Endodermal cell (in vitro differentiated cells): ENCODE data around the gene B4GALT1. TPM values are rescaled to one million over a fixed set of nuclear protein-coding genes. Genes with fewer than 3 reads are reported as not detected.
A peak's percentile ranks its signal among the peaks of the same experiment; 100 is the strongest.

Experiments
- DNase-seq: peaks from one replicate; pipeline ENCODE4 v3.0.0-alpha.2; 2017
- H3K27ac ChIP-seq: 2 replicates; pipeline ENCODE4 v1.5.1; 2013; ENCODE audit warnings: mild to moderate bottlenecking, low read depth, low read length, moderate library complexity
- H3K27me3 ChIP-seq: 2 replicates; pipeline ENCODE4 v1.6.1; 2013; ENCODE audit warnings: mild to moderate bottlenecking, low read length, moderate library complexity; ENCODE audit not compliant: insufficient read depth, control insufficient read depth, poor library complexity, severe bottlenecking
- H3K36me3 ChIP-seq: 2 replicates; pipeline ENCODE4 v1.7.0; 2013; ENCODE audit warnings: mild to moderate bottlenecking, low read length, moderate library complexity; ENCODE audit not compliant: control insufficient read depth, insufficient read depth
- H3K4me1 ChIP-seq: one replicate; pipeline ENCODE4 v1.7.0; 2013; ENCODE audit warnings: low read length; ENCODE audit not compliant: control insufficient read depth, insufficient read depth
- H3K4me3 ChIP-seq: 2 replicates; pipeline ENCODE4 v1.5.1; 2013; ENCODE audit warnings: mild to moderate bottlenecking, low read length, moderate library complexity
- H3K9ac ChIP-seq: 2 replicates; pipeline ENCODE4 v1.6.1; 2013; ENCODE audit warnings: mild to moderate bottlenecking, low read length, moderate library complexity; ENCODE audit not compliant: poor library complexity, severe bottlenecking; ENCODE audit errors: extremely low read depth
- H3K9me3 ChIP-seq: 2 replicates; pipeline ENCODE4 v1.6.1; 2013; ENCODE audit warnings: mild to moderate bottlenecking, low read length, moderate library complexity; ENCODE audit not compliant: control insufficient read depth
- H3K27ac Mint-ChIP-seq: 2 replicates; pipeline ENCODE4 v1.8.0; 2020; ENCODE audit warnings: mixed read lengths
- H3K27me3 Mint-ChIP-seq: 2 replicates; pipeline ENCODE4 v1.8.0; 2021; ENCODE audit warnings: mild to moderate bottlenecking, mixed read lengths; ENCODE audit not compliant: insufficient read depth
- H3K36me3 Mint-ChIP-seq: 2 replicates; pipeline ENCODE4 v1.8.0; 2020; ENCODE audit warnings: low read depth, mixed read lengths
- H3K4me1 Mint-ChIP-seq: 2 replicates; pipeline ENCODE4 v1.8.0; 2020; ENCODE audit warnings: mixed read lengths
- H3K4me3 Mint-ChIP-seq: 2 replicates; pipeline ENCODE4 v1.8.0; 2020; ENCODE audit warnings: mild to moderate bottlenecking, moderate library complexity, mixed read lengths
- H3K9me3 Mint-ChIP-seq: 2 replicates; pipeline ENCODE4 v1.8.0; 2020; ENCODE audit warnings: mild to moderate bottlenecking, mixed read lengths
- CTCF ChIP-seq: fragments of 200-600 bp; sonication (generic); conservative IDR thresholded peaks from 2 replicates; pipeline ENCODE4 v1.5.0; 2021; ENCODE audit warnings: antibody characterized with exemption, mild to moderate bottlenecking
- WGBS, 2 experiments: methylation state at CpG; one replicate each; pipeline versions ENCODE4 v1.1.5 to v1.1.7; 2013; ENCODE audit warnings: missing lambda C conversion rate in 2 of 2, mixed read lengths in 1 of 2; ENCODE audit not compliant: insufficient coverage in 1 of 2, insufficient read length in 1 of 2; 5-methylcytosine and 5-hydroxymethylcytosine counted together
- total RNA-seq, 2 donors: library from RNA; stranded (reverse); fragmentation: NEBNext Ultra II Directional in 1 of 2; extraction: Animal tissue kit (Norgen Biotek cat#: 25700) in 1 of 2; gene quantifications; 2 replicates in 1 of 2; 3 replicates in 1 of 2; pipeline ENCODE4 v1.2.1, GENCODE V29; 2021

The B4GALT1 gene
- total RNA-seq, 2 donors from 2014 or later, result 62.9 to 92.6 TPM

GRCh38 chr9:33144551-33144950 is 22.6 kb downstream of the B4GALT1 start:
- H3K36me3 ChIP-seq, result no peaks in the 10 kb centered on the region
- H3K4me3 ChIP-seq, result no peak overlapping the region
- no peaks in the 10 kb centered on the region for H3K27me3 Mint-ChIP-seq
- H3K27ac Mint-ChIP-seq, result no peak overlapping the region
- H3K4me1 ChIP-seq, result no peaks in the 10 kb centered on the region
- H3K9me3 ChIP-seq, result no peaks in the 10 kb centered on the region
- peaks cover 15% of the 10 kb centered on the region for H3K4me1 Mint-ChIP-seq
- DNase-seq, result no peak
- H3K9me3 Mint-ChIP-seq, result no peaks in the 10 kb centered on the region
- H3K4me3 Mint-ChIP-seq, result no peak overlapping the region
- H3K9ac ChIP-seq, result no peak overlapping the region
- no peaks in the 10 kb centered on the region for H3K27me3 ChIP-seq
- peaks cover 3% of the 10 kb centered on the region for H3K36me3 Mint-ChIP-seq
- no peak for TF ChIP-seq CTCF
- no peak overlapping the region for H3K27ac ChIP-seq
- 73 to 85% methylated on average over 3 of the region's 3 CpGs for WGBS, 2 experiments

- no peak for TF ChIP-seq CTCF
- Mint-ChIP-seq H3K27ac (no peak overlapping the region), H3K4me3 (no peak overlapping the region), H3K36me3 (peaks cover 3% of the 10 kb centered on the region), H3K27me3 (no peaks in the 10 kb centered on the region), H3K9me3 (no peaks in the 10 kb centered on the region), H3K4me1 (peaks cover 15% of the 10 kb centered on the region)
- Histone ChIP-seq H3K36me3 (no peaks in the 10 kb centered on the region), H3K4me1 (no peaks in the 10 kb centered on the region), H3K9me3 (no peaks in the 10 kb centered on the region), H3K27ac (no peak overlapping the region), H3K4me3 (no peak overlapping the region), H3K9ac (no peak overlapping the region), H3K27me3 (no peaks in the 10 kb centered on the region)
- 99 to 100% methylated on average over 1 to 2 of the region's 2 CpGs for WGBS, 2 experiments
- DNase-seq, result no peak
These were observed 23.9 kb downstream of the B4GALT1 start for GRCh38 chr9:33143241-33143661.

GRCh38 chr9:33142535-33142934 is 24.6 kb downstream of the B4GALT1 start:
- Histone ChIP-seq H3K4me3 (no peak overlapping the region), H3K4me1 (no peaks in the 10 kb centered on the region), H3K36me3 (no peaks in the 10 kb centered on the region), H3K27me3 (no peaks in the 10 kb centered on the region), H3K27ac (no peak overlapping the region), H3K9me3 (no peaks in the 10 kb centered on the region), H3K9ac (no peak overlapping the region)
- H3K36me3 Mint-ChIP-seq, result peaks cover 3% of the 10 kb centered on the region
- no peaks in the 10 kb centered on the region for H3K9me3 Mint-ChIP-seq
- H3K4me1 Mint-ChIP-seq, result peaks cover 15% of the 10 kb centered on the region
- WGBS, 2 experiments, result 95 to 100% methylated on average over 5 of the region's 5 CpGs
- no peak overlapping the region for H3K4me3 Mint-ChIP-seq
- H3K27me3 Mint-ChIP-seq, result no peaks in the 10 kb centered on the region
- TF ChIP-seq CTCF, result no peak
- H3K27ac Mint-ChIP-seq, result peak overlapping the region; percentile 61
- DNase-seq, result no peak
